SJCRH30 (cell line): ENCODE data around the gene ANO6. TPM values are rescaled to one million over a fixed set of nuclear protein-coding genes. Genes with fewer than 3 reads are reported as not detected.

Source experiments
- DNase-seq, 2 experiments: peaks; one replicate each; pipeline ENCODE4 v3.0.0-alpha.2; 2015 to 2020
- H3K27ac ChIP-seq: fragments of 250-450 bp; sonication (Bioruptor Pico); 2 replicates; pipeline ENCODE4 v1.5.1; 2020; ENCODE audit warnings: mild to moderate bottlenecking, moderate library complexity
- H3K27me3 ChIP-seq: fragments of 250-450 bp; sonication (Bioruptor Pico); 2 replicates; pipeline ENCODE4 v1.5.1; 2020; ENCODE audit warnings: mild to moderate bottlenecking, moderate library complexity
- H3K36me3 ChIP-seq: fragments of 250-450 bp; sonication (Bioruptor Pico); 2 replicates; pipeline ENCODE4 v1.5.1; 2020; ENCODE audit warnings: mild to moderate bottlenecking, moderate library complexity
- H3K4me1 ChIP-seq: fragments of 250-450 bp; sonication (Bioruptor Pico); 2 replicates; pipeline ENCODE4 v1.5.1; 2020; ENCODE audit warnings: mild to moderate bottlenecking, moderate library complexity
- H3K4me3 ChIP-seq: fragments of 250-450 bp; sonication (Bioruptor Pico); 2 replicates; pipeline ENCODE4 v1.5.1; 2020; ENCODE audit warnings: mild to moderate bottlenecking, moderate library complexity
- H3K9me3 ChIP-seq: fragments of 250-450 bp; sonication (Bioruptor Pico); replicated peaks from 2 replicates; pipeline ENCODE4 v1.5.1; 2020; ENCODE audit warnings: mild to moderate bottlenecking, moderate library complexity
- total RNA-seq: library from RNA; depleted of rRNA; stranded (reverse); fragments of >200 nt; shearing (Covaris generic); gene quantifications from 2 replicates; pipeline ENCODE4 v1.2.3, GENCODE V29; 2014

The ANO6 gene
- total RNA-seq, 1 experiment from 2014 or later = 60.7 TPM

DNA sequence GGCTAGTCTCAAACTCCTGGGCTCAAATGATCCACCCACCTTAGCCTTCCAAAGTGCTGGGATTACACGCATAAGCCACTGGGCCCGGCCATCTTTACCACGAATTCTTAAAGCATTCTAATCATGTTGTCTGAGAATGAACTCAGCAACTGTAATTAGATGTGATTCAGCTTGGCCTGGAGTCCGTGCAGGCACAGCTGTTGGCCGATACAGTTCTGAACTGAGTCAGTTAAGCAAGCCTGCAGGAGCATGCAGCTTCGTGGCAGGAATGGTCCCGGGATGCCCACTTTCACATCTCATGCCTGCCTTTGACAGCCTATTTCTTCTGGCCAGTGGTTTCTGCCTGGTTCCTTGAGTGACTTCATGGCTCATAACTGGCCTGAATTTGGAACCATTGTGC lies 194.1 kb downstream of the ANO6 start:
- Histone ChIP-seq H3K36me3 (peaks cover 27% of the 10 kb centered on the region), H3K4me3 (no peak overlapping the region), H3K9me3 (no peaks in the 10 kb centered on the region), H3K27me3 (no peaks in the 10 kb centered on the region), H3K4me1 (peaks cover 7% of the 10 kb centered on the region), H3K27ac (peak overlapping the region; percentile 30)
- DNase-seq = peak; percentile 57 to 64

DNA sequence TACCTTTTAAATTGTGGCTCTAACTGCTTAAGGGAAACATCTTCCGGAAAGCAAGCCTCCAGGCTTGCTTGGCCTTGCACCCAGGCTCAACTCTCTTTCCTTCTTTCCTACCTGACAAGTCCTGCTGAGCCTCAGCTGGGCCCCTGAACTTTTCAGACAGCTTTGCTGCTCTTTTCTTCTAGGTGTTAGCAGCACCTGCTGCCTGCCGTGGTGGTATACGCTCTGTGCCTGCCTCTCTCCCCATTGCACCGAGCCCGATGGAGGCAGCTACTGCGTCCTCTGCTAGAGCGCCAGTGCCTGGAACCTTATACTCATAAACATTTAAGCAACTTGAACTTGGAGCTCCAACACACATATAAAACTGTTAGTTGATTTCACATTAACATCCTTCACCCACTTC lies 195.7 kb downstream of the ANO6 start:
- no peaks in the 10 kb centered on the region for H3K9me3 ChIP-seq
- no peaks in the 10 kb centered on the region for H3K27me3 ChIP-seq
- peaks cover 31% of the 10 kb centered on the region for H3K36me3 ChIP-seq
- H3K4me1 ChIP-seq = peaks cover 7% of the 10 kb centered on the region
- H3K27ac ChIP-seq = no peak overlapping the region
- no peak for DNase-seq
- H3K4me3 ChIP-seq = no peak overlapping the region

DNA sequence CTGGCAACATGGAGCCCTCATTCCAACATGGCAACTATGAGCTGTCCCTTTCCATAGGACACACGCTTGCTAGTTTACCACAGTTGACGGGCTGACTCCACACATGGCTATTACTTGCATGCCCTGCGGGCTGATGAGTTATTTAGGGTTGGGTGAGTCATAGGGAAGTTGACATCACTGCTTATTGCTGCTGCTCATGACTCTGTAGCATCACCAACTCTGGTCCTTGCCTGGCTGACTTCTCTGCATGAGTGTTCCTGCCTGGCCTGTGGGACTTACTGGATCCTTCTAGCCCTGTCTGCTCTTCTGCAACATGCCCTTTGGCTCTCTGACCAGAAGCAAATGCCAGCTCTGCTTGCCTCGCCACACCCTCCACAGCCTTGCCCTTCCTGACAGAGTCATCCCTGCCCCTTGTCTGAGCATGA lies 199.5 kb downstream of the ANO6 start:
- peaks cover 46% of the 10 kb centered on the region for H3K36me3 ChIP-seq
- H3K4me3 ChIP-seq = no peak overlapping the region
- H3K27ac ChIP-seq = peak overlapping the region; percentile 4; the same call in 1 of the 2 replicates
- DNase-seq = peak; percentile 81 to 84
- H3K27me3 ChIP-seq = no peaks in the 10 kb centered on the region
- H3K9me3 ChIP-seq = no peaks in the 10 kb centered on the region
- peaks cover 1% of the 10 kb centered on the region; the same call in 1 of the 2 replicates for H3K4me1 ChIP-seq

DNA sequence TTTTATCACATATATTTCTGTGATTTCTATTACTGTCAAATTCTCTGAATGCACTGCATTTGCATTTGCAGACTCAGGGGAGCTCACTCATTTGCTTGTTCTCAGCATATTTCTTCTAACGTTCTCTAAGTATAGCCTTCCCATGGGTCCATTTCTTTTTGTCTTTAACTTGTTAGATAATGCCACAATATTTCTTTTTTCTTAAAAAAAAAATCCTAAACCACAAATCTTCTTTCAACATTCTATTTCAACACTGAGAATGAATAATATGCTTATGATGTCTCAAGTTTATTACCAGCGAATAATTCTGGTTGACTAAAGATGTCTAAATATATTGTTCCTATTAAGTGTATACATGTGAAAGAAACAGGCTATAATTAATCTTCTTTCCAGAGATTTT lies 200.2 kb downstream of the ANO6 start:
- no peak for DNase-seq
- Histone ChIP-seq H3K9me3 (no peaks in the 10 kb centered on the region), H3K36me3 (peaks cover 42% of the 10 kb centered on the region), H3K27me3 (no peaks in the 10 kb centered on the region), H3K4me1 (no peaks in the 10 kb centered on the region), H3K27ac (no peak overlapping the region), H3K4me3 (no peak overlapping the region)

DNA sequence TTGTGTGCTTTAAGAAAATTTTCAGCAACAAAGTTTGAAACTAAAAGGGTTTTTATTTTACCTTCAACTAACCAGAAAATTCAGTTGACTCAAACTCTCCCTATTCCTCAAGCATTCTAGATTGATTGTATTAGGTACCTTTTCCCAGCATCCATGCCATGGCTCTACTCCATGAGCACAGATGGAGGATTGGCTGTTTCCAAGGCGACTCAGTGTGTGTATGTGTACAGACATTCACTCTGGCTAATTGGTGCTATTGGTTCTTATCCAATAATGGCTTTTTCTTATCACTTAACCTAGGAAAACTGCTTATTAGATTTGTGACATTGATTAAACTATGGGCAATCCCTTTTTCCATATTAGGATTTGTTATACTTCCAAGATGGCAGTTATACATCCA lies 202.6 kb downstream of the ANO6 start:
- Histone ChIP-seq H3K27ac (no peak overlapping the region), H3K36me3 (peaks cover 49% of the 10 kb centered on the region)

DNA sequence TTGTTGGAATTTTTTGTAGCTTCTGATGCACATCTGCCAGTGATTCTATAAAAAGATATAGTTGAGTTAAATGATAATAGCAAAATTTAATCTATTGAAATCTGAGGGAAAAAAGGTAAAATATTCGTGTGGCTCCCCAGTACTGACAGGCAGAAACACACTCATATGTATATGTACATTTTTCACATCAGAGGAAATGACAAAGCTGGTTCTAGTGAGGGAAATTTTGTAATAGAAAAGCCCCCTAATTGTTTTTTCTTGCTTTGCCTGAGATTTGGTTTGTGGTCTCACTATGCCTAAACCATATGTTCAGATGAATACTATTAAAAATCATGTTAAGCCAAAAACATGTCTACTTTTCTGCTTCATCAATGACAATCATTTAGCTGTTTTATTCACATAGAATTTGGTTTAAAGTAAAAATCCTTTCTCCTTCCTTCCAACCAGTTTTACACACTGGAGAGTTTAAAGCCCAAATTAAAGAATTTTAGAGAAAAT lies 203.5 kb downstream of the ANO6 start:
- Histone ChIP-seq H3K27me3 (no peaks in the 10 kb centered on the region), H3K4me1 (no peaks in the 10 kb centered on the region), H3K36me3 (peaks cover 44% of the 10 kb centered on the region), H3K4me3 (no peak overlapping the region), H3K27ac (no peak overlapping the region), H3K9me3 (no peaks in the 10 kb centered on the region)
- no peak for DNase-seq

More for the DNA sequence above, 202.6 kb downstream of the ANO6 start:
- no peak overlapping the region for H3K4me3 ChIP-seq
- H3K4me1 ChIP-seq = no peaks in the 10 kb centered on the region
- H3K9me3 ChIP-seq = no peaks in the 10 kb centered on the region
- no peak for DNase-seq
- H3K27me3 ChIP-seq = no peaks in the 10 kb centered on the region

DNA sequence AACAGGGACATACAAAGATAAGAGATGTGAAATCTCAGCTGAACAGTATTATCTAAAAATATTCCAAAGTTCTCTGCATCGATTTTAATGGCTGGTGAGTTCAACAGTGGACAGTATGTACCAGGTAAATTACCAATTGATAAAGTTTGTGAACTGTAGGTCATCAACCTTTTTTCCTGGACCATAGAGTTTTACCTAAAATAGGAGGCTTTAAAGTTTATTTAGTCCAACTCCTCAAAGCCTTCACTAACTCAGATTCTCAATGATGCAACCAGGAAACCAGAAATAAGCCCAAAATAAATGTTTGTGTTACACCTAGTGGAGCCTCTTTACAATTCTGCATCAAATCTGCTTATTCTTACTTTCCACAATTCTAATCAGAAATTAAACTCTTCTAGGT lies 205.8 kb downstream of the ANO6 start:
- Histone ChIP-seq H3K4me1 (no peaks in the 10 kb centered on the region), H3K27me3 (no peaks in the 10 kb centered on the region)

DNA sequence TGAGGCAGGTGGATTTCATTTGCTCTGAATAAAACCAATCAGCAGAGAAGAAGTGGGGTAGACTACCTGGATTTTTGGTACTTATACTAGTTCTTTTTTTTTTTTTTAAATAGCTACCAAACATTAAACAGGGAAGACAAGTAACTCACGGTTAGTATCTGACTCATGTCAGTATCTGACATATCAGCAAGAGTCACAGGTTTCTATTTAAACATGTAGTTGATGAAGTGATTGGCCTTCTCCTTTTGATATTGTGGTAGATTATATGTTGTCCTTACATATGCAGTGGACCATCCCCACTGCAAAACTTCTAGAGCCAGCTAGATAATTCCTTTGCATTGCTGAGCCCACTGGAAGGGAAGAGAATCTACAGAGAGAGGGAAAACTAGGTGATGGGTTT lies 208.0 kb downstream of the ANO6 start:
- no peak overlapping the region for H3K4me3 ChIP-seq
- DNase-seq = no peak
- H3K36me3 ChIP-seq = peaks cover 29% of the 10 kb centered on the region
- H3K4me1 ChIP-seq = no peaks in the 10 kb centered on the region
- H3K27me3 ChIP-seq = no peaks in the 10 kb centered on the region
- H3K27ac ChIP-seq = no peak overlapping the region
- no peaks in the 10 kb centered on the region for H3K9me3 ChIP-seq

More for the DNA sequence above, 205.8 kb downstream of the ANO6 start:
- DNase-seq = no peak
- Histone ChIP-seq H3K4me3 (no peak overlapping the region), H3K36me3 (peaks cover 41% of the 10 kb centered on the region), H3K9me3 (no peaks in the 10 kb centered on the region), H3K27ac (no peak overlapping the region)

DNA sequence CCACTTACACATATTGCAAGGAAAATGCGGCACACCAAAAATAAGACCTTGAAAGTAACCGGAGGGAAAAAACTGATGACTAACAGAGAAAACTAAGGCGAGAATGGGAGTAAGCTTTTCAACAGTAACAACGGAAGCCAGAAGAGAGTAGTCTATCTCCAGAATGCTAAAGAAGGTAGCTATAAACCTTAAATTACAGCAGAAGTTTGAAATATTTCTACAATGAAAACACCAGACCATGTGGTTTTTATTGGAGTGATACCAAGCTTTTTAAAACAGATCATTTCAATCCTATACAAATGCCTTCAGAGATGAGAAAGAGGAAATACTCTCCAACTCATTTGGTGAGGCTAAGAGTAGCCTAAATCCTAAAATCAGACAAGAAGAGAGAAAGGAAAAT lies 209.5 kb downstream of the ANO6 start:
- no peak for DNase-seq
- Histone ChIP-seq H3K27ac (no peak overlapping the region), H3K4me1 (no peaks in the 10 kb centered on the region)

DNA sequence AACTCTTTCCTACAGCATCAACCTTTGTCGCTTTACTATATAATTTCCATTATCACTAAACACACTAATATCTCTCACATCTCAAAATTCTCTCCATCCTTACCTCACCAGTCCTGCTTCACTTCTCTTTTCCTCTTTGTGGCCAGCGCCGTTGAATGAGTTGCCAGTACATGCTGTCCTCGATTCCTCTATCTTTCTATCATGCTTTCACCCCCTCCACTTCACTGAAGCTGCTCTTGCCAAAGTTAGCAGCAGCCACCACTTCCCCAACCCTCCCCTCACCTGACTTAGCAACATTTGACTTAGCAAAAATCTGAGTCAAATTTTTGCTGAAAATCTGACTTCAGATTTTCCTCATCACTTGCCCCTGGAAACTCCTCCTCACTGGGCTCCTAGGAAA lies 210.4 kb downstream of the ANO6 start:
- no peaks in the 10 kb centered on the region for H3K9me3 ChIP-seq
- no peak for DNase-seq
- peaks cover 18% of the 10 kb centered on the region for H3K36me3 ChIP-seq
- H3K4me3 ChIP-seq = no peak overlapping the region
- H3K27ac ChIP-seq = no peak overlapping the region
- H3K27me3 ChIP-seq = no peaks in the 10 kb centered on the region
- H3K4me1 ChIP-seq = no peaks in the 10 kb centered on the region

More for the DNA sequence above, 209.5 kb downstream of the ANO6 start:
- Histone ChIP-seq H3K4me3 (no peak overlapping the region), H3K36me3 (peaks cover 19% of the 10 kb centered on the region), H3K9me3 (no peaks in the 10 kb centered on the region), H3K27me3 (no peaks in the 10 kb centered on the region)

DNA sequence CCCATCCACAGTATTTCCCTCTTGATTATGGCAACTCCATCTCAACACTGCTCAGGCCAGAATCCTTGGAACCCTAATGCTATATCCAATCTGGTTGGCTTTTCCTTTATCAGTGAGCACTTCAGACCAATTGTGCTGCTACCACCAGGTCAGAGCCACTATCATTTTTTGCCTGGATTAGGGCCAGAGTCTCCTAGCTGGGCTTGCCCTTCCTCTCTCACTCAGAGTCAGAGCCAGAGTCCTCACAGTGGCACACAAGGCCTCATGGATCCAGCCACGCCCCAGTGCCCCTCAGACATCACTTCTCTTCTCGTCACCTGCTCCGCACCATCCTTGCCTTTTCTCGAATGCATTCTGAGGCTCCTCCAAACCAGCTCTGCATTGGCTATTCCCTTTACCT lies 211.1 kb downstream of the ANO6 start:
- H3K27me3 ChIP-seq = no peaks in the 10 kb centered on the region
- no peak for DNase-seq
- no peak overlapping the region for H3K4me3 ChIP-seq
- H3K4me1 ChIP-seq = no peaks in the 10 kb centered on the region
- H3K9me3 ChIP-seq = no peaks in the 10 kb centered on the region
- H3K36me3 ChIP-seq = peaks cover 17% of the 10 kb centered on the region
- H3K27ac ChIP-seq = no peak overlapping the region

DNA sequence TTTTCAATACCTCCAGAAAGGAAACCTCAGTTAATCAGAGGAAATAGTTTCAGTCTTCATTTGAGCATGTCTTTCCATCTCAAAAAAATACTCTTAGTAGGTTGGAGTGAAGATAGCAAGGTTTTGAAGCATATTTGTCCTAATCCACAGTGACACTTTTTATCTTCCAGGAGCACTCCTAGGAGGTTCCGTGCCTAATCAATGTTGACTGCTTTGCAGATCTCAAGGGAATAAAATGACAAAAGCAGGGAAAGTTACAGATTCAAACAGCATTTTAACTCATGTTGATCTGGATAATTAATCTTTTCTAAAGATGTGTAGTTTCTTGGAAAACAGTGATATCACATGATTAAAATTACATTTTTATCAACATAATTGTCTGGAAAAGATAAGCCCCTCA lies 213.9 kb downstream of the ANO6 start:
- no peak for DNase-seq
- no peaks in the 10 kb centered on the region for H3K9me3 ChIP-seq
- H3K27me3 ChIP-seq = no peaks in the 10 kb centered on the region
- no peak overlapping the region for H3K27ac ChIP-seq
- H3K4me3 ChIP-seq = no peak overlapping the region
- no peaks in the 10 kb centered on the region for H3K4me1 ChIP-seq
- peaks cover 11% of the 10 kb centered on the region for H3K36me3 ChIP-seq

DNA sequence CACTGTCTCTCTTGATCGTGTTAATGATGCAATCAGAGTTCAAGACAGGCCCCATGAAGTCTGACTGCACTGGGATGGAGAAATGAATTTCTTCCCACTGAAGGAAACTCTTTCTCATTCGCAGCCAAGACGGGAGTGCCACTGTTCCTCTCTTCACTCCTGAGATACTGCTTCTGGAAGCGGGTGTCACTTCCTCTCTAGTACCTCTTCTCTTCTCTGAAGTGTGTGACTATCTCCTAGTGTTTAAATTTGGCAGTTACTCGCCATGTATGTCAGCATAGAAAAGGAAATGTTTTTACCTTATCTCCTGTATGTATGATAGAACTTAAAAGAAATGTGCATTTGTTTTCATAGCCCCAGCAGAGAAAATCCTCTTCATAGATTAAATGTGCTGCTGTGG lies 215.2 kb downstream of the ANO6 start:
- Histone ChIP-seq H3K36me3 (peaks cover 11% of the 10 kb centered on the region), H3K9me3 (no peaks in the 10 kb centered on the region), H3K4me1 (no peaks in the 10 kb centered on the region), H3K27ac (no peak overlapping the region), H3K4me3 (no peak overlapping the region), H3K27me3 (no peaks in the 10 kb centered on the region)
- DNase-seq = no peak

DNA sequence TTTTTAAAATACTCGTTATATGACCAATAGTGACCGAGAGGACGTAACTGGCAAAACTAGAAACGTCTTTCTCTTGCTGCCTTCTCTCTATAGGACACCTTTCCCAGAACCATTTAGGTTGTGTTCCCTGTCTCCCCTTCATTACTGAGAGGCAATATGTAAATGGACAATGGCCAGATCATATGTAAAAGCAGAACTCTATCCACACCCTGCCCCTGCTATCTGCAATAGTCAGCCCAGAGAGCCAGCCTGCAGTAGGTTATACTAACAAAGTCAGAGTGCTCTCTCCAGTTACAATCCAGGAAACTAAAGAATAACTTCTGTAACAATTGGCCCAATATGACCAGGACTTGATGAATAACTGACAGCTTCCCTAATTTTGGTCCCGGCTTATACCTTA lies 216.8 kb downstream of the ANO6 start:
- Histone ChIP-seq H3K4me1 (no peaks in the 10 kb centered on the region), H3K36me3 (peaks cover 11% of the 10 kb centered on the region), H3K4me3 (no peak overlapping the region), H3K27ac (no peak overlapping the region), H3K27me3 (no peaks in the 10 kb centered on the region), H3K9me3 (no peaks in the 10 kb centered on the region)
- DNase-seq = no peak

DNA sequence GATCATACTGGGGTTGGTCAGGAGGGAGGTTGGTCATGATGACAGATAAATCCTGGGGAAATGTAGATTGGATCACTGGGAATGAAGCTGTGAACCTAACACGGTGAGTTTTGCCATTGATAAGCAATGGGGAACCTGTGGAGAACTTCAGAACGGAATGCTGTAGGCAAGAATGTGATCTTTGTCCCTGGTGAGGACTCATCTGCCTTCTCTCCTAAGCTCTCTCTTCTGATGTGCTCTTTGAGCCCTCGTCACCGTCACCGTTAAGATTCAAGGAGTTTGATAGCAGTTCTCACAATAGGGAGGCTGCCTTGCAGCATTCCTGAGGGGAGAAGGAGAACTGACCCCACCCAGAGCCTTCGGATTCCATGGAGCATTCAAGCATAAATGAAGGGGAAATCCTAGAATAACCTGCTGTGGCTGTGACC lies 217.6 kb downstream of the ANO6 start:
- Histone ChIP-seq H3K27ac (no peak overlapping the region), H3K36me3 (peaks cover 8% of the 10 kb centered on the region), H3K9me3 (no peaks in the 10 kb centered on the region), H3K4me3 (no peak overlapping the region), H3K4me1 (no peaks in the 10 kb centered on the region), H3K27me3 (no peaks in the 10 kb centered on the region)
- no peak for DNase-seq

DNA sequence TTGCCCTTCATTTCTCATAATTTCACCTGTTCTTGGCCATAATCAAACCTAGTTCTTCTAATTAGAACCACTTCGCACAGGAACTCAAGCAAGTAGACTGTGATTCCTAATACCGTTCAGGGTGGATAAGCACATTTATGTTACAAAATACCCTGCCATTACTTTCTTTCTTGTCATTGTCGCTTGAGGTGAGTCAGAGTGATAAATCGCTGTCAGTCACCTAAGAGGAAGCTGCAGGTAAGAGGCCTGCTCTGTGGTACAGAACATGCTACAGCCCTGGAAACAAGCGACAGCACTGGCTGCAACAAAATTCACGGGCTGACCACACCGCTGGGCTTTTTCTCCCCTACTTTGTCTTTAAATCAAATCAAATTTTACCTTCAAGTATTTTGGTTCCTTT lies 218.2 kb downstream of the ANO6 start:
- Histone ChIP-seq H3K4me3 (no peak overlapping the region), H3K27me3 (no peaks in the 10 kb centered on the region), H3K27ac (no peak overlapping the region), H3K4me1 (no peaks in the 10 kb centered on the region), H3K36me3 (peaks cover 8% of the 10 kb centered on the region; the same call in 1 of the 2 replicates), H3K9me3 (no peaks in the 10 kb centered on the region)
- no peak for DNase-seq
